GM12878 (cell line): ENCODE measurements around the gene OXER1. TPM values are rescaled to one million over a fixed set of nuclear protein-coding genes. Genes with fewer than 3 reads are reported as not detected.

ENCODE experiments used
- ATAC-seq: fragments of 200-7000 bp; cut with Tn5 transposase; 3 replicates; pipeline ENCODE4 v1.9.1; 2020; ENCODE audit warnings: mild to moderate bottlenecking, moderate library complexity
- BruUV-seq: library from RNA; stranded (reverse); fragments of 400-500 nt; replicated peaks from 2 replicates; lab custom pipeline; 2021; lab: Mats Ljungman, UMichigan
- CTCF ChIA-PET: fragments of 300-600 bp; sonication (Branson Sonifier 250); formaldehyde crosslinking; extraction: SDS; loops from one replicate; lab custom pipeline; 2021; ENCODE audit warnings: inconsistent platforms; lab: Yijun Ruan, JAX
- POLR2A ChIA-PET: fragments of 350-600 bp; formaldehyde crosslinking; extraction: SDS; loops from one replicate; lab custom pipeline; 2021; ENCODE audit warnings: inconsistent platforms; lab: Charles Lee
- RAD21 ChIA-PET: fragments of 300-600 bp; sonication (Branson Sonifier 250); formaldehyde crosslinking; loops from one replicate; lab custom pipeline; 2023; ENCODE audit warnings: antibody characterized with exemption; ENCODE audit not compliant: unreplicated experiment; lab: Charles Lee
- SMC1A ChIA-PET: fragments of 300-600 bp; sonication (Branson Sonifier 250); formaldehyde crosslinking; loops from one replicate; lab custom pipeline; 2023; ENCODE audit not compliant: unreplicated experiment, uncharacterized antibody; lab: Charles Lee
- DNase-seq: peaks from one replicate; pipeline ENCODE4 v3.0.0-alpha.2; 2011; ENCODE audit warnings: low read depth, low spot score
- FAIRE-seq: peaks from 3 replicates; lab custom pipeline; 2011; peaks lifted over from hg19 to GRCh38; lab: Jason Lieb, UNC
- H2AFZ ChIP-seq: 2 replicates; pipeline ENCODE4 v1.6.0; 2011; ENCODE audit warnings: low read depth, low read length, control low read depth; ENCODE audit not compliant: control insufficient read depth
- H3K27ac ChIP-seq: 2 replicates; pipeline ENCODE4 v1.5.1; 2011; ENCODE audit warnings: control low read depth; ENCODE audit not compliant: control insufficient read depth, insufficient read depth
- H3K27me3 ChIP-seq, 2 experiments: replicated peaks in 1 of 2; 2 replicates each; pipeline versions ENCODE4 v1.6.0 to v1.6.1; 2011; ENCODE audit warnings: low read length in 1 of 2; ENCODE audit not compliant: control insufficient read depth in 2 of 2, insufficient read depth in 2 of 2
- H3K36me3 ChIP-seq, 2 experiments: 2 replicates each; pipeline ENCODE4 v1.5.1; 2011; ENCODE audit warnings: low read length in 1 of 2; ENCODE audit not compliant: control insufficient read depth in 2 of 2, insufficient read depth in 2 of 2
- H3K4me1 ChIP-seq: 2 replicates; pipeline ENCODE4 v1.6.1; 2011; ENCODE audit warnings: mild to moderate bottlenecking, low read length, moderate library complexity, mixed read lengths; ENCODE audit not compliant: control insufficient read depth, insufficient read depth
- H3K4me2 ChIP-seq: 2 replicates; pipeline ENCODE4 v1.6.0; 2011; ENCODE audit warnings: control low read depth; ENCODE audit not compliant: control insufficient read depth, insufficient read depth
- H3K4me3 ChIP-seq: fragments of 200-600 bp; sonication (generic); 2 replicates; pipeline ENCODE4 v1.5.1; 2016
- H3K79me2 ChIP-seq: 2 replicates; pipeline ENCODE4 v1.6.0; 2011; ENCODE audit warnings: low read length; ENCODE audit not compliant: control insufficient read depth, insufficient read depth
- H3K9ac ChIP-seq: 2 replicates; pipeline ENCODE4 v1.8.0; 2011; ENCODE audit warnings: low read length, control low read depth, mixed read lengths; ENCODE audit not compliant: control insufficient read depth, insufficient read depth
- H3K9me3 ChIP-seq: replicated peaks from 3 replicates; pipeline ENCODE4 v1.5.1; 2011; ENCODE audit warnings: mild to moderate bottlenecking, low read length; ENCODE audit not compliant: control insufficient read depth, insufficient read depth
- H4K20me1 ChIP-seq: 2 replicates; pipeline ENCODE4 v1.6.0; 2011; ENCODE audit not compliant: control insufficient read depth, insufficient read depth
- BMI1 ChIP-seq: fragments of 450-650 bp; IDR thresholded peaks from 2 replicates; pipeline ENCODE4 v1.6.1; 2016; ENCODE audit warnings: mild to moderate bottlenecking, moderate library complexity, borderline replicate concordance
- CEBPB ChIP-seq, 2 experiments: fragments of 150-350 bp in 1 of 2; IDR thresholded peaks; 2 replicates each; pipeline ENCODE4 v1.6.1; 2012 to 2014; ENCODE audit warnings: low read depth in 2 of 2, low read length in 2 of 2, borderline replicate concordance in 1 of 2, inconsistent platforms in 1 of 2
- EGR1 ChIP-seq, 2 experiments: IDR thresholded peaks; 1 replicate in 1 of 2; 2 replicates in 1 of 2; pipeline ENCODE4 v1.6.1; 2011 to 2012; ENCODE audit warnings: low read depth in 2 of 2, low read length in 2 of 2, borderline replicate concordance in 1 of 2, mild to moderate bottlenecking in 1 of 2, moderate library complexity in 1 of 2
- ESRRA ChIP-seq: IDR thresholded peaks from 2 replicates; pipeline ENCODE4 v1.6.1; 2012; ENCODE audit warnings: mild to moderate bottlenecking, low read length, improper control_type of control experiment
- EZH2 ChIP-seq: IDR thresholded peaks from 2 replicates; pipeline ENCODE4 v1.6.1; 2012; ENCODE audit warnings: low read depth, mild to moderate bottlenecking, control low read depth, inconsistent platforms, low read length, borderline replicate concordance; ENCODE audit not compliant: control insufficient read depth
- HCFC1 ChIP-seq: fragments of 150-350 bp; IDR thresholded peaks from 2 replicates; pipeline ENCODE4 v1.6.1; 2014; ENCODE audit warnings: low read length
- RBBP5 ChIP-seq: fragments of 200-600 bp; sonication (generic); conservative IDR thresholded peaks from 2 replicates; pipeline ENCODE4 v1.6.1; 2016
- RELA ChIP-seq: fragments of 450-650 bp; IDR thresholded peaks from 2 replicates; pipeline ENCODE4 v1.8.0; 2014; ENCODE audit warnings: borderline replicate concordance; ENCODE audit not compliant: partially characterized antibody
- SPI1 ChIP-seq: IDR thresholded peaks from 2 replicates; pipeline ENCODE4 v1.6.1; 2011; ENCODE audit warnings: low read depth, mild to moderate bottlenecking, low read length, moderate library complexity, borderline replicate concordance; ENCODE audit not compliant: insufficient read depth
- TCF7 ChIP-seq: IDR thresholded peaks from 2 replicates; pipeline ENCODE4 v1.6.1; 2014; ENCODE audit warnings: antibody characterized with exemption, borderline replicate concordance
- ZBED1 ChIP-seq: IDR thresholded peaks from 2 replicates; pipeline ENCODE4 v1.6.1; 2016; ENCODE audit warnings: borderline replicate concordance
- whole genome bisulfite sequencing: methylation state at CpG from one replicate; pipeline ENCODE4 v1.1.6; 2016; ENCODE audit warnings: low lambda C conversion rate; ENCODE audit not compliant: insufficient replicate concordance, insufficient coverage; ENCODE audit errors: missing lambda C conversion rate; 5-methylcytosine and 5-hydroxymethylcytosine counted together
- in situ Hi-C: fragments of 300-500 bp; cut with MboI; formaldehyde crosslinking; loops from 9 replicates; pipeline ENCODE4 v1.14.3; 2018; ENCODE audit warnings: mixed read lengths
- intact Hi-C: fragments of 100-400 bp; cut with micrococcal nuclease; formaldehyde crosslinking; loops from one replicate; pipeline ENCODE4 v1.14.2; 2022; ENCODE audit not compliant: unreplicated experiment
- polyA plus RNA-seq, 11 experiments: library from polyadenylated mRNA; depleted of rRNA in 4 of 11; unstranded in 6 of 11; stranded (reverse) in 5 of 11; fragments of >200 nt; fragmentation: Nextera tagmentation in 4 of 11; fragmentation: Illumina TruSeq in 1 of 11; extraction: Ambion mirVana in 4 of 11; extraction: Trizol in 1 of 11; gene quantifications; 1 replicate in 1 of 11; 2 replicates in 10 of 11; pipeline versions ENCODE4 v1.2.1 to v1.2.3, GENCODE V29; 2011 to 2016; ENCODE audit warnings: inconsistent platforms in 2 of 11, missing spikeins in 2 of 11, low read depth in 1 of 11
- total RNA-seq, 4 experiments: library from RNA; depleted of rRNA in 3 of 4; stranded (reverse); fragments of >200 nt in 3 of 4; fragmentation: Illumina TruSeq in 1 of 4; extraction: Trizol in 1 of 4; gene quantifications; 2 replicates each; pipeline versions ENCODE4 v1.2.1 to v1.2.3, GENCODE V29; 2013 to 2021
- TF ChIP-seq, protein P1 (sequence below): fragments of 450-650 bp; IDR thresholded peaks from 2 replicates; pipeline ENCODE4 v1.6.1; 2017; ENCODE audit warnings: borderline replicate concordance
- TF ChIP-seq, protein P2 (sequence below): IDR thresholded peaks from 2 replicates; pipeline ENCODE4 v1.6.1; 2012; ENCODE audit warnings: improper control_type of control experiment, low read depth, low read length; ENCODE audit not compliant: insufficient replicate concordance
- TF ChIP-seq, protein P3 (sequence below): fragments of 450-650 bp; IDR thresholded peaks from 2 replicates; pipeline ENCODE4 v1.6.1; 2017; ENCODE audit warnings: low read depth, mild to moderate bottlenecking, moderate library complexity
- TF ChIP-seq, protein P4 (sequence below): fragments of 150-350 bp; IDR thresholded peaks from 2 replicates; pipeline ENCODE4 v1.6.1; 2014; ENCODE audit warnings: mild to moderate bottlenecking, low read depth, low read length

The OXER1 gene
- total and polyA plus RNA-seq, 10 of the 15 experiments (the other 5 are each of a cell fraction or from before 2014, with no cell fraction given), result 0.11 to 8.6 (median 3.3) TPM

DNA sequence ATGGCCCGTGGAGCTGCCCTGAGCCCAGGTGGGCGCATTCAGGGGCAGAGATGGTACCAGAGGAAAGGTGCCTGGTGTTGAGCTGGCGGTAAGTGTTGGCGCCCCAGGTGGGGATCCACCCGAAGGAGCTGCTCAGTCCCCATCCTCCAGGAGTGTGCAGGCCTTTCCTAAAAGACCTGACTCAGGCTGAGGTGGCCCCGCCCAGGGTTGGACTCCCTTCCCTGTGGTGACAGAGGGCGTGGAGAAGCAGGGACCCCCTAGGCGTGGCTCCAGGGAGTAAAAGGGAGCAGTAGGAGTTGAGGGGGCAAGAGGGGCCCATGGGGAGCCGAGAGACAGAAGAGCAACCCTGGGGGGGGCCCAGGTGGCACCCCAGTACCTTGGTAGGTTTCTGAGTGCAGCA, 2.4 kb downstream of the OXER1 start:
- Histone ChIP-seq H3K9ac (no peak overlapping the region), H3K9me3 (no peaks in the 10 kb centered on the region), H4K20me1 (no peaks in the 10 kb centered on the region), H2AFZ (no peak overlapping the region), H3K4me2 (no peak overlapping the region), H3K4me1 (no peaks in the 10 kb centered on the region), H3K36me3 (no peaks in the 10 kb centered on the region; a peak in 1 of 4 replicates), H3K4me3 (no peak overlapping the region), H3K79me2 (no peaks in the 10 kb centered on the region), H3K27me3 (no peaks in the 10 kb centered on the region), H3K27ac (no peak overlapping the region)
- BruUV-seq, result no TSS peak
- ATAC-seq (no peak), DNase-seq (no peak), FAIRE-seq (no peak)
- in situ Hi-C loops, result no loop called here
- ChIA-PET POLR2A (no interaction called here), RAD21 (no interaction called here), CTCF (no interaction called here), SMC1A (no interaction called here)
- 75% methylated on average over 9 of the region's 9 CpGs for WGBS
- intact Hi-C loops, result no loop called here
- TF ChIP-seq EZH2 (no peak), SPI1 (no peak), ZBED1 (no peak), HCFC1 (no peak), BMI1 (no peak), TCF7 (no peak), EGR1 (IDR thresholded peaks at IDR 0.05; ENCODE audit: borderline replicate concordance in 1 of 2, low read depth in 2 of 2, low read length in 2 of 2) (no peak), RELA (no peak), RBBP5 (no peak), CEBPB (IDR thresholded peaks at IDR 0.05; ENCODE audit: borderline replicate concordance in 1 of 2, low read depth in 2 of 2, low read length in 2 of 2) (no peak), ESRRA (no peak)
- TF ChIP-seq, protein P1, sequence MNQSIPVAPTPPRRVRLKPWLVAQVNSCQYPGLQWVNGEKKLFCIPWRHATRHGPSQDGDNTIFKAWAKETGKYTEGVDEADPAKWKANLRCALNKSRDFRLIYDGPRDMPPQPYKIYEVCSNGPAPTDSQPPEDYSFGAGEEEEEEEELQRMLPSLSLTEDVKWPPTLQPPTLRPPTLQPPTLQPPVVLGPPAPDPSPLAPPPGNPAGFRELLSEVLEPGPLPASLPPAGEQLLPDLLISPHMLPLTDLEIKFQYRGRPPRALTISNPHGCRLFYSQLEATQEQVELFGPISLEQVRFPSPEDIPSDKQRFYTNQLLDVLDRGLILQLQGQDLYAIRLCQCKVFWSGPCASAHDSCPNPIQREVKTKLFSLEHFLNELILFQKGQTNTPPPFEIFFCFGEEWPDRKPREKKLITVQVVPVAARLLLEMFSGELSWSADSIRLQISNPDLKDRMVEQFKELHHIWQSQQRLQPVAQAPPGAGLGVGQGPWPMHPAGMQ, result no peak
- TF ChIP-seq, protein P2, sequence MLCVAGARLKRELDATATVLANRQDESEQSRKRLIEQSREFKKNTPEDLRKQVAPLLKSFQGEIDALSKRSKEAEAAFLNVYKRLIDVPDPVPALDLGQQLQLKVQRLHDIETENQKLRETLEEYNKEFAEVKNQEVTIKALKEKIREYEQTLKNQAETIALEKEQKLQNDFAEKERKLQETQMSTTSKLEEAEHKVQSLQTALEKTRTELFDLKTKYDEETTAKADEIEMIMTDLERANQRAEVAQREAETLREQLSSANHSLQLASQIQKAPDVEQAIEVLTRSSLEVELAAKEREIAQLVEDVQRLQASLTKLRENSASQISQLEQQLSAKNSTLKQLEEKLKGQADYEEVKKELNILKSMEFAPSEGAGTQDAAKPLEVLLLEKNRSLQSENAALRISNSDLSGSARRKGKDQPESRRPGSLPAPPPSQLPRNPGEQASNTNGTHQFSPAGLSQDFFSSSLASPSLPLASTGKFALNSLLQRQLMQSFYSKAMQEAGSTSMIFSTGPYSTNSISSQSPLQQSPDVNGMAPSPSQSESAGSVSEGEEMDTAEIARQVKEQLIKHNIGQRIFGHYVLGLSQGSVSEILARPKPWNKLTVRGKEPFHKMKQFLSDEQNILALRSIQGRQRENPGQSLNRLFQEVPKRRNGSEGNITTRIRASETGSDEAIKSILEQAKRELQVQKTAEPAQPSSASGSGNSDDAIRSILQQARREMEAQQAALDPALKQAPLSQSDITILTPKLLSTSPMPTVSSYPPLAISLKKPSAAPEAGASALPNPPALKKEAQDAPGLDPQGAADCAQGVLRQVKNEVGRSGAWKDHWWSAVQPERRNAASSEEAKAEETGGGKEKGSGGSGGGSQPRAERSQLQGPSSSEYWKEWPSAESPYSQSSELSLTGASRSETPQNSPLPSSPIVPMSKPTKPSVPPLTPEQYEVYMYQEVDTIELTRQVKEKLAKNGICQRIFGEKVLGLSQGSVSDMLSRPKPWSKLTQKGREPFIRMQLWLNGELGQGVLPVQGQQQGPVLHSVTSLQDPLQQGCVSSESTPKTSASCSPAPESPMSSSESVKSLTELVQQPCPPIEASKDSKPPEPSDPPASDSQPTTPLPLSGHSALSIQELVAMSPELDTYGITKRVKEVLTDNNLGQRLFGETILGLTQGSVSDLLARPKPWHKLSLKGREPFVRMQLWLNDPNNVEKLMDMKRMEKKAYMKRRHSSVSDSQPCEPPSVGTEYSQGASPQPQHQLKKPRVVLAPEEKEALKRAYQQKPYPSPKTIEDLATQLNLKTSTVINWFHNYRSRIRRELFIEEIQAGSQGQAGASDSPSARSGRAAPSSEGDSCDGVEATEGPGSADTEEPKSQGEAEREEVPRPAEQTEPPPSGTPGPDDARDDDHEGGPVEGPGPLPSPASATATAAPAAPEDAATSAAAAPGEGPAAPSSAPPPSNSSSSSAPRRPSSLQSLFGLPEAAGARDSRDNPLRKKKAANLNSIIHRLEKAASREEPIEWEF, result no peak
- TF ChIP-seq, protein P3, sequence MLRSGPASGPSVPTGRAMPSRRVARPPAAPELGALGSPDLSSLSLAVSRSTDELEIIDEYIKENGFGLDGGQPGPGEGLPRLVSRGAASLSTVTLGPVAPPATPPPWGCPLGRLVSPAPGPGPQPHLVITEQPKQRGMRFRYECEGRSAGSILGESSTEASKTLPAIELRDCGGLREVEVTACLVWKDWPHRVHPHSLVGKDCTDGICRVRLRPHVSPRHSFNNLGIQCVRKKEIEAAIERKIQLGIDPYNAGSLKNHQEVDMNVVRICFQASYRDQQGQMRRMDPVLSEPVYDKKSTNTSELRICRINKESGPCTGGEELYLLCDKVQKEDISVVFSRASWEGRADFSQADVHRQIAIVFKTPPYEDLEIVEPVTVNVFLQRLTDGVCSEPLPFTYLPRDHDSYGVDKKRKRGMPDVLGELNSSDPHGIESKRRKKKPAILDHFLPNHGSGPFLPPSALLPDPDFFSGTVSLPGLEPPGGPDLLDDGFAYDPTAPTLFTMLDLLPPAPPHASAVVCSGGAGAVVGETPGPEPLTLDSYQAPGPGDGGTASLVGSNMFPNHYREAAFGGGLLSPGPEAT, result no peak
- TF ChIP-seq, protein P4, sequence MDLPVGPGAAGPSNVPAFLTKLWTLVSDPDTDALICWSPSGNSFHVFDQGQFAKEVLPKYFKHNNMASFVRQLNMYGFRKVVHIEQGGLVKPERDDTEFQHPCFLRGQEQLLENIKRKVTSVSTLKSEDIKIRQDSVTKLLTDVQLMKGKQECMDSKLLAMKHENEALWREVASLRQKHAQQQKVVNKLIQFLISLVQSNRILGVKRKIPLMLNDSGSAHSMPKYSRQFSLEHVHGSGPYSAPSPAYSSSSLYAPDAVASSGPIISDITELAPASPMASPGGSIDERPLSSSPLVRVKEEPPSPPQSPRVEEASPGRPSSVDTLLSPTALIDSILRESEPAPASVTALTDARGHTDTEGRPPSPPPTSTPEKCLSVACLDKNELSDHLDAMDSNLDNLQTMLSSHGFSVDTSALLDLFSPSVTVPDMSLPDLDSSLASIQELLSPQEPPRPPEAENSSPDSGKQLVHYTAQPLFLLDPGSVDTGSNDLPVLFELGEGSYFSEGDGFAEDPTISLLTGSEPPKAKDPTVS, result no peak
